ENCODE measurements around the gene TAC4.
A peak's percentile ranks its signal among the peaks of the same experiment; 100 is the strongest.

TAC4 gene, protein sequence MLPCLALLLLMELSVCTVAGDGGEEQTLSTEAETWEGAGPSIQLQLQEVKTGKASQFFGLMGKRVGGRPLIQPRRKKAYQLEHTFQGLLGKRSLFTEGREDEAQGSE

DNA sequence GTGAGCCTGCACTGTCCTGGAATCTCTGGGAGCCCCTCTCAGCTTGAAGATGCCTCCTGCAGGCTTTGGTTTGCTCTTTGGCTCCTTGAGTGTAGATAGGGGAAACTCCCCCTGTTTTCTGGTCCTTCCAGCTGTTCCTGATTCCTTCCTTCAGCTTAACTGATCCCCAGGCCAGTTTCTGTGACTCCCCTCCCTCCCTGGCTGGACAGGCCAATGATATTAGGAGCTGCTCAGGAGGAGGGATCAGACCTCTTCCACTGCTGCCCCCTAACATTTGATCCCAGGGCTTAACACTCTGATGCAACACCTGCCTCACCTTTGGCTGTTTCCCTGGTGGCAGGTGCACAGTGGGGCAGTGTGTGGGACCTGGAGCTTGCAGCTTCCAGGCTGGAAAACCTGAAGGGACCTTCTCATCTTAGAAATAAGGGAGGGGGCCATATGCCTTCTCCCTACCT, at the start of gene TAC4:
TSS of gene TAC4 (minus strand) at position 51 of the 455 bp plus-strand sequence. CDS start 52 bp downstream, outside the sequence.
- DNase-seq (ENCODE audit: low read depth in 2 of 2), result no peak

- no peak for DNase-seq (ENCODE audit: low read depth in 2 of 2)
These were observed 49.0 kb upstream of the TAC4 start for GRCh38 chr17:49896860-49897259.

DNA sequence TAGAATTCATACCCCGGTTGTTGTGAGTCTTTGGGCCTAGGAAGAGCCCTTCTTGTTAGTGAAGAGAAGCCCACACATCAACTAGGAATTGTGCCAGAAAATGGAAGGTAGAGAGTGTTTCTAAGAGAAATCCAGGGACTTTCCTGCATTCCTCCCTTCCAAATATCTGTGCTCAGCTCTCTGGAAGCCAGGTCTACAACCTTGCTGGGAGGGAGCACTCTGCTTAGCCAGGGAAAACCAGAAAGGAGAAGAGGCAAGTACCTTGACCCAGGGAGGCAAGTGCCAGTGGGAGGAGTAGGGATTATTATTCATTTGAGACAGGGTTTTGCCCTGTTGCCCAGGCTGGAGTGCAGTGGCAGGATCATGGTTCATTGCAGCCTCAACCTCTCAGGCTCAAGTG, 48.4 kb upstream of the TAC4 start:
- DNase-seq (ENCODE audit: low read depth in 2 of 2), result no peak

GRCh38 chr17:49895812-49896211, 47.9 kb upstream of the TAC4 start:
- no peak for DNase-seq (ENCODE audit: low read depth in 2 of 2)

DNA sequence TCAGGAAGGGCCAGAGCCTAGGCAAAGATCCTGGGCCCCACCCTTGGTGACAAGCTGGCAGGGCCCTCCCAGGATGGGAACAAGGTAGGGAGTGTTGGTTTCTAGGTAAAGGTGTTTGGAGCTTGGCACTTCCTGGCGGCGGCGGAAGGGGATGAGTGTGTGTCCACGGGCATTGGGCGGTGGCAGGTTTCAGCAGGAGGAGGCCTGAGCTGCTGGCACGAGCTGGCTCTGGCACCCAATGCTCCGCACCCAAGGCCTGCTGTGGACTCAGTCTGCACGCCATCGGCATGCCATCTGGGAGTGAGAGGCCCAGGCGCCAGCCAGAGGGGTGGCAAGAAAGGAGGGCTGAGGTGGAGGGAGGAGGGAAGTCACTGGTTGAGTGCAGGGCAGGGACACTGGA, 46.9 kb upstream of the TAC4 start:
- DNase-seq (ENCODE audit: low read depth in 2 of 2), result no peak

- DNase-seq (ENCODE audit: low read depth in 2 of 2), result no peak
These were observed 44.0 kb upstream of the TAC4 start for GRCh38 chr17:49891694-49892389.

GRCh38 chr17:49891271-49891670, 43.4 kb upstream of the TAC4 start:
- no peak for DNase-seq (ENCODE audit: low read depth in 2 of 2)

DNA sequence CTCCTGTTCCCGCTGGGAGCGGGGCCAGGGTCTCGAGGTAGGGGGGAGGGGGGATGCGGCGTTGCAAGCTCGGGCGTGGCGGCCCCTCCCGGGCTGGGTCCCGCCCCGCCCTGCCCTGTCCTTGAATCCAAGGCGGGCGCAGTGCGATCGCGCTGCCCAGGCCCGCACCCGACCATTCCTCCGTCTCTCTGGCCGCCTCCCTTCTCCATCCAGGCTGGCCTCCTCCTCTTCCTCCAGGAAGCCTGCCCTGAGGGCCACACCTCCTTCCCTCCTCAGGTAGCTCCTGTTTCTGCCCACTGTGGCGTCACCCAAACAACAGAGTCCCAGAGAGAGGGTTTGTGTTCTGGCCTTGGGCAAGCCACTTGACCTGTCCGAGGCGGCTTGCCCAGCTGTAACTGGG, 43.0 kb upstream of the TAC4 start:
- no peak for DNase-seq (ENCODE audit: low read depth in 2 of 2)

DNA sequence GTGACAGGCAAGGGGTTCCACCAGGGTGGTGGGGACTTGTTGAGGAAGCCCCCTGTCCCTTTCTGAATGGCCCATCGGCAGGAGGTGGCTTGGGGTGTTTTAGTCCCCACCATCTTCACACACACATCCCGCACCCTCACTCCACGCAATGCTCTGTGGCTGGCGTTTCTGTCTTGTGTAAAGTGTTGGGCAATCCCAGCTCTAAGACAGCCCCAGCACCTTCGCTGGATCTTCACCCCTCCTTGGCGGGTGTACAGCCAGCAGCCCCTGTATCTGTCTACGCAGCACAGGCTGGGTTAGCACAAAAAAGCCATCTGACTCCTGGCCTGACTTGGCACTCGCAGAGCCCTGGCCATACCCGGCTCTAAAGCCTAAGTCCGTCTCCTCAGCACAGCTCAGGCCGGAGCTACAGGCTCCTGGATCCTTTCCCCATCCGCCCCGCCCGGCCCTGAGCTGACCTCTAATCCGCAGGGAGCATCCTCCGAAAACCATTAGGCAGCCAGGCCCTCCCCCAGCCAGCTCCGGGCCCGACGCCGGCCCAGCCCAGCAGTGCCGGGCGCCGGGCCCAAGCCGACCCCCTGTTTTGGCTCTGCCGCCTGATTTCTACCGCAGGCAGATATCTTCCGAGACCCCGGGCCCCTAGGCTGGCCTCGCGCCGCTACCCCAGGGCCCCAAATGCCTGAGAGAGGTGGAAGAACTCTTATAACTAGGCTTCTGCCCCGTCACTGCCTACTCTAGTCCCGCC, 42.4 kb upstream of the TAC4 start:
- DNase-seq (ENCODE audit: low read depth in 2 of 2), result no peak

GRCh38 chr17:49889500-49889899, 41.6 kb upstream of the TAC4 start:
- no peak for DNase-seq (ENCODE audit: low read depth in 2 of 2)

DNA sequence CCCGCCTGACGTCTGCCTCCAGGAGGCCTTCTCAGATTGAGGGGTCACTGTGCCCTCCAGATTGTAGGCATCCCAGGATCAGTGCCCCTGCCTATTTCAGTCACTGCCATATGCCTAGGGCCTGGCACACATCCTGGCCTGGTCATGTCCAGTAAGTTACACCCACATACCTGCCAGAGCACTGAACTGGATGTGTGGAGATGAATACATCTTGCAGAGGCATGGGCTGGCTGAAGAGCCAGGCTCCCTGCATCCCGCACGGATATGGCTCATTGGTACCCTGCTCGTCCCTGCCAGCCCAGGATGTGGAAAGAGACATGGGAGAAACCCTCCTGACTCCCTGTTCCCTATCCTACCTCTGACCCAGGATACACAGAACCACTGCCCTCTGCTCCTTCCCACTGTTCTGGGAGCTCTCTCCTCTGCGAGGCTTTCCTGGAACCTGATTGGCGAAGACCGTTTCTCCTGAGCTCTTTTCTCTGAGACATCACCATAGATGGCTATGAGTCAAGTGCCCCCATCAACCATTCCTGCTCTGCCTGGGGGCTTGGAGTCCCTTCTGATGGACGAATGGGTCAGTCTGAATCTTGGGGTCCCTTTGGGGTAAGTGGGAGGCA, 40.0 kb upstream of the TAC4 start:
- no peak for DNase-seq (ENCODE audit: low read depth in 2 of 2)

DNA sequence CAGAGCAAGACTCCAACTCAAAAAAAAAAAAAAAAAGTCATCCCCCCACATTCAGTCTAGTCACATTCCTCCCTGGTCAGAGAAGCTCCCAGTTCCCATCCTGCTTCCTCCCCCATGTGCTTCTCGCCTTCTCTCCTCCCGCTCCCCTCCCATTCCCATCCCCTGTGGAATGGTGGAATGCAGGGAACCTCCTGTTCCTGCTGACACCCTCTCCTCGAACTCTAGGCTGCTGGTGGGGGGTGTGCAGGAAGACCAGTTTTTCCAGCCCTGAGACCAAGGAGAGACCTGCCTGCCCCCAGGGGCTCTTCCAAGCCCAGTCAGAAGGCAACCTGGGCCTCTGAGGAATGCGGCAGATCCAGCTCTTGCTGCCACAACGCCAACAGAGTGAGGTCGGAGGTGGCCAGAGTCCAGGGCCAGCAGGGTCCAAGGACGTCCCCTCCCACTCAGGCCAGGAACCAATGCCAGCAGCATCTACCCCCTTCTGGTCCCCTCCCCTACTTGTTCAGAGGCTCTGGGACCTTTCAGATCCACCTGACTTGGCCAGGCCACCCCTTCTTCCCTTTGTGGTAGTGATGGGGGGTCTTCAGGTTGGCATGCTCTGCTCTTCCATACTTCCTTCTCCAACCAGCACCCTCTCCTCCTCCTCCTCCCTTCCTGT, 39.3 kb upstream of the TAC4 start:
- DNase-seq (ENCODE audit: low read depth in 2 of 2), result no peak

DNA sequence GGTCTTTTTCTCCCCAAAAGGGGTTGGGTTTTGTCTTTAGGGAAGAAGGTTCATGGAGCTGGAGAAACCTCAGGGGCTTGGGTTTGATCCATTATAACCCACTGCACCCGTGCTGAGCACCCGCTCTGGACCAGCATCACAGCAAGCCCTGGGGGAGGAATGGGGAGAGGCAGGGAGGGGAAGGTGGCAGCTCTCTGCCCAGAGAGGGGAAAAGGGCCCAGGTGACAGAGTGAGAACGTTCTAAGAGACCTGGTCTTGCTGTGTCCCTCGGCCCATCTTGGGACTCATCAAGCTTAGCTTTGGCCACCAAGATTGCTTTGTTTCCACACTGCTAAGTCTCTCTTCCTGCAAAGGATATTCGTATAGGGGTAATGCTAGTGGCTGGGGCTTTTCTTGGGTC, 38.2 kb upstream of the TAC4 start:
- DNase-seq (ENCODE audit: low read depth in 2 of 2), result no peak

DNA sequence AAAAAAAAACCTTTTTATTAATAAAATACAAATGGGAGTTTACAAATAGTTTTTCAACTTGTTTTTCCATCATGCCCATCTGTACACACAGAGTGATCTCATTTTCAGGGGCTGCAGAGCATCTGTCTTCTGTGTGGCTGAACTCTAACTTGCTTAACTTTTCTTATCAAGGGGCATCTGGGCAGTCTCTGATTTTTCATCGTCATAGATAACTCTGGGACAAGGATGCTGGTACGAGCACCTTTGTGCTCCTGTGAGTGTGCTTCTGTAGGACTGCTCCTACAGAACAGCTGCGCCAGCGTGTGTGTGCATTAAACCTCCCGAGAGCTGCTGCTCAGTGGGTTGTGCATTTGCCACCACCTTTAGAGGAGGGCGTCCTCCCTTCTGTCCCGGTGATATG, 34.6 kb upstream of the TAC4 start:
- no peak for DNase-seq (ENCODE audit: low read depth in 2 of 2)

DNA sequence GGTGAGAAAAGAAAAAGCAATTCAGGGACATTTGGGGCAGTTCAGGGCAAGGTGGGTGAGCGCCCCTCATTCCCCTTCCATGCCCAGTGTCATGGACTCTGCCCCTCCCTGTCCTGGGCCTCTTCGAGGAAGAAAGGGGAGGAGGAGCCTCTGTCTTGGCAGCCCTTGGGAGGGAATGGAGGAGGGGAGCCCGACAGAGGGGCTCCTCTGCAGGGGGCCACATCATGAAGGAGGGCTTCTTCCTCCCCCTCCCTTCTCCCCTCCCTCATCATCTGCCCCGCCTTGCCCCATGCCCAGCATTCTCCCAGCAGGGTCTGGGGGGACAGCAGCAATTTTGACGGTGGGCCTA, 33.2 kb upstream of the TAC4 start:
- no peak for DNase-seq (ENCODE audit: low read depth in 2 of 2)

GRCh38 chr17:49880291-49881053, 32.6 kb upstream of the TAC4 start:
- peak; percentile 26 to 45 for DNase-seq (ENCODE audit: low read depth in 2 of 2)

- DNase-seq (ENCODE audit: low read depth in 2 of 2), result no peak
These were observed 31.3 kb upstream of the TAC4 start for GRCh38 chr17:49878931-49879904.

- no peak for DNase-seq (ENCODE audit: low read depth in 2 of 2)
These were observed 27.8 kb upstream of the TAC4 start for GRCh38 chr17:49875685-49876084.

DNA sequence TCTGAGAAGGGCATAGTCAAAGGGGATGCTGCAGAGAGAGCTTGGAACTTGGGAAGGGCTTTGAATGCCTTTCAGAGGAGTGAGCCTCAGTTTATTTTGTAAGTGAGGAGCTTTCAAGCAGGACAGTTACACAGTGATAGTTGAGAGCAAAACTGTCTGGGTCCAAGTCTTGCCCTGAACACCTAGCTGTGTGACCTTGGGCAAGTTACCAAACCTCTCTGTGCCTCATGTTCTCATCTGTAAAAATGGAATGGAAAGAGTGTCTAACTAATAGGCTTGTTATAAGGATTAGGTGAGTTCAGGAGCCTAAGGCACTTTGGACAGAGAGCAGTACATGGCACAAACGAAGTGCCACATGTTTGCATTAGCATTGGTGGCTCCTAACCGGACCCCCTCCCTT, 27.0 kb upstream of the TAC4 start:
- DNase-seq (ENCODE audit: low read depth in 2 of 2), result no peak

GRCh38 chr17:49873926-49874325, 26.1 kb upstream of the TAC4 start:
- no peak for DNase-seq (ENCODE audit: low read depth in 2 of 2)

Data from stimulated activated CD8-positive, alpha-beta memory T cell treated with anti-CD3 and anti-CD28 coated beads, Interleukin-15, amount 100 ng/mL, for 4 hours (primary cell).